Measurements from ENCODE around the gene OBSCN. TPM values are rescaled to one million over a fixed set of nuclear protein-coding genes. Genes with fewer than 3 reads are reported as not detected.

OBSCN gene, protein sequence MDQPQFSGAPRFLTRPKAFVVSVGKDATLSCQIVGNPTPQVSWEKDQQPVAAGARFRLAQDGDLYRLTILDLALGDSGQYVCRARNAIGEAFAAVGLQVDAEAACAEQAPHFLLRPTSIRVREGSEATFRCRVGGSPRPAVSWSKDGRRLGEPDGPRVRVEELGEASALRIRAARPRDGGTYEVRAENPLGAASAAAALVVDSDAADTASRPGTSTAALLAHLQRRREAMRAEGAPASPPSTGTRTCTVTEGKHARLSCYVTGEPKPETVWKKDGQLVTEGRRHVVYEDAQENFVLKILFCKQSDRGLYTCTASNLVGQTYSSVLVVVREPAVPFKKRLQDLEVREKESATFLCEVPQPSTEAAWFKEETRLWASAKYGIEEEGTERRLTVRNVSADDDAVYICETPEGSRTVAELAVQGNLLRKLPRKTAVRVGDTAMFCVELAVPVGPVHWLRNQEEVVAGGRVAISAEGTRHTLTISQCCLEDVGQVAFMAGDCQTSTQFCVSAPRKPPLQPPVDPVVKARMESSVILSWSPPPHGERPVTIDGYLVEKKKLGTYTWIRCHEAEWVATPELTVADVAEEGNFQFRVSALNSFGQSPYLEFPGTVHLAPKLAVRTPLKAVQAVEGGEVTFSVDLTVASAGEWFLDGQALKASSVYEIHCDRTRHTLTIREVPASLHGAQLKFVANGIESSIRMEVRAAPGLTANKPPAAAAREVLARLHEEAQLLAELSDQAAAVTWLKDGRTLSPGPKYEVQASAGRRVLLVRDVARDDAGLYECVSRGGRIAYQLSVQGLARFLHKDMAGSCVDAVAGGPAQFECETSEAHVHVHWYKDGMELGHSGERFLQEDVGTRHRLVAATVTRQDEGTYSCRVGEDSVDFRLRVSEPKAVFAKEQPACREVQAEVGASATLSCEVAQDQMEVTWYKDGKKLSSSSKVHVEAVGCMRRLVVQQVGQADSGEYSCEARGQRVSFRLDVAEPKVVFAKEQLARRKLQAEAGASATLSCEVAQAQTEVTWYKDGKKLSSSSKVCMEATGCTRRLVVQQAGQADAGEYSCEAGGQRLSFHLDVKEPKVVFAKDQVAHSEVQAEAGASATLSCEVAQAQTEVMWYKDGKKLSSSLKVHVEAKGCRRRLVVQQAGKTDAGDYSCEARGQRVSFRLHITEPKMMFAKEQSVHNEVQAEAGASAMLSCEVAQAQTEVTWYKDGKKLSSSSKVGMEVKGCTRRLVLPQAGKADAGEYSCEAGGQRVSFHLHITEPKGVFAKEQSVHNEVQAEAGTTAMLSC (N-terminal part only)
- polyA plus RNA-seq (2013, experiment 1 of 2; ENCODE audit: insufficient read length) = 5.3 TPM
- polyA plus RNA-seq (2013, experiment 2 of 2; ENCODE audit: insufficient read length) = 9.7 TPM

DNA sequence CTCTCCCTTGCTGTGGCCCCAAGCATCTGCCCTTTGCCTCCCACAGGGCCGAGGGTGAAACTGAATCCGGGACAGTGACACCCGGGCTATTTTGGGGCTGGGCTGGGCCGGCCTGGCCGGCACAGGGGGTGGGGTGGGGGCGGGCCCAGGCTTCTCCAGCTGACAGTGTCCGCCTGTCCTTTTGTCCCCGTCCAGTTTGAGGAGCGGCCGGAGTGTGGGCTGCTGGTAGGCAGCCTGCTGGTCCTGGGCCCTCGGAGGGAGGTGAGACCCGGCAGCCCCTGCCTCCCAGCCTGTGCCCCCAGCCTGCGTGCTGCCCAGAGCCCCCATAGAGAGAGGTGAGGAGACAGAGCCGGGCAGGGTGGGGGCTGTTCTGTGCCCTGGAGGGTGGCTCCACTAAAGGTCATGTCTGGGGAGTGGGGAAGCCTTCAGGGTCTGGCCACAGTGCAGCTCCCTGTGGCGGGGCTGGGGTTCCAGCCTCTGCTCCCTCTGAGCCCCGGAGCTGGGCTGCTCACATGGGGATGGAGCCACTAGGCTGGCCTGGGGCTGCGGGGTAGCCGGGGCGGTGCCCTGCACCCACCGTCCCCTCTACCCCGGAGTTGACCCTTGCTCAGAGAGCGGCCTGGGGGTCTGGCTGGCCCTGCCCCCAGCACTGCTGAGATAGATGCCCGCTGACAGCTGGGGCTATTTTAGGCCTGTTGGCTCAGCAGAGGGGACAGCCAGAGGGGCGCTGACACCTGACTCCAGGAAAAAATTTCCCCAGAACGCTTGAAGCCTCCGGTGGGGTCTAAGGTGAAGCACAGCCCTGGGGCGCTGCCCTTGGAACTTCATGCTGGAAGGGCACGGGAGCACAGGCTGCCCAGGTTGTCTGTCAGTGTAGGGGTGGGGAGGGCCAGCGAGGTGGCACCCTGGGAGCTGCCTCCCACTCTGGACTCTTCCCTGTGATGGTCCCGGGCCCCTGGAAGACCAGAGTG lies at the start of gene OBSCN:
Gene OBSCN, plus strand, starts transcription at position 194 of the 971 bp plus-strand sequence. CDS start 3,740 bp downstream, outside the sequence.
- no peak for DNase-seq

- no peak for DNase-seq
Observed at GRCh38 chr1:228158151-228159007, 49.5 kb upstream of the OBSCN start.

- DNase-seq = no peak
Observed at GRCh38 chr1:228159008-228159665, 48.7 kb upstream of the OBSCN start.

- DNase-seq = no peak
Observed at GRCh38 chr1:228160201-228160761, 47.6 kb upstream of the OBSCN start.

- DNase-seq = no peak
Observed at GRCh38 chr1:228161362-228161761, 46.5 kb upstream of the OBSCN start.

DNA sequence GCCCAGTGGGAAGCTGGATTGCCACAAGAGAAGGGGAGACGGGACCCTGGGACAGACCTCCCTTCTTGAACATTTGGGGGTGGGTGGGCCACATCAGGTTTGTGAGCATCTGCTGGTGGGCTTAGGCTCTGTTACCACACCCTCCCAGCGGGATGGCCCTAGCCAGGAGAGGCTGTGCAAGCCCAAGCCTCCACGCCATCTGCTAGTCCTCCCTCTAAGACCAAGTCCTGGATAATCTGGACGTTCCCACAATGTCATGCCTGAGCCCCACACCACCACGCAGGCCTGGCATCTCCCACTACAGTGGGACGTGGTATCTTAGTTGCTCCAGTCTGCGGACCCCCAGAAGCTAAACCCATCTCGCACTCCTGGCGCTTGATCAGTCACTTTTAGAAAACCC lies 46.0 kb upstream of the OBSCN start:
- no peak for DNase-seq

DNA sequence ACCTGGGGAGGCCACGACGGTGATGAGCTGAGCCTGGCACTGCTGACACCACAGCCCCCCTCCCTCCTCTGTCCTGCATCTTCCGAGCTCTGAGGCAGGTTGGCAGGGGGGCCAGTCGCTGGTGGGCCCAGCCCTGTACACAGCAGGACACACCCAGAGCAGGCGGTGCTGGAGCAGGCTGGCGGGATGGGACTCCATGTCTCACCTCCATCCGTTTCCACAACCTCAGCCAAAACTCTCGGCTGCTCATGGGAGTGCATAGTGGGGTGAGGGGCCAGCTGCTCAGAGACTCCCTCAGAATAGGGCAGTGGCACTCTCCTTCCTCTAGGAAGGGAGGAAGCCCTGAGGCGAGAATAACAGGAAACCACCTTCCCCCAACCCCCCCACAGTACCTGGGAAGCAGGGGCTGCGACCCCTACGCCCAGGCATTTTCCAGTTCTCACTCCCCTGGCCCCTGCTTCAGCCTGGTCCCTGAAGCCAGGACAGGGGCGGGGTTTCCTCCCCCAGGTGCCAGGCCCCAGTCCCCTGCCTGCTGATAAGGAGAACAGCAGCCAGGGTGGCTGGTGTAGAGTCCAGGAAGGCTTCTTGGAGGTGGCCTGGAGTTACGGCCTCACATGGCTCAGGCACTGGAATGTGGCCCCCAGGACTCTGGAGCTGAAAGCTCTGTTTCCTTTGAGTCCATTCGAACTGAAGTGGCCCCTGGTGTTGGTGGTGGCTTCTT lies 45.4 kb upstream of the OBSCN start:
- DNase-seq = peak; percentile 16

- peak; percentile 49 for DNase-seq
Observed at GRCh38 chr1:228163007-228163753, 44.7 kb upstream of the OBSCN start.

DNA sequence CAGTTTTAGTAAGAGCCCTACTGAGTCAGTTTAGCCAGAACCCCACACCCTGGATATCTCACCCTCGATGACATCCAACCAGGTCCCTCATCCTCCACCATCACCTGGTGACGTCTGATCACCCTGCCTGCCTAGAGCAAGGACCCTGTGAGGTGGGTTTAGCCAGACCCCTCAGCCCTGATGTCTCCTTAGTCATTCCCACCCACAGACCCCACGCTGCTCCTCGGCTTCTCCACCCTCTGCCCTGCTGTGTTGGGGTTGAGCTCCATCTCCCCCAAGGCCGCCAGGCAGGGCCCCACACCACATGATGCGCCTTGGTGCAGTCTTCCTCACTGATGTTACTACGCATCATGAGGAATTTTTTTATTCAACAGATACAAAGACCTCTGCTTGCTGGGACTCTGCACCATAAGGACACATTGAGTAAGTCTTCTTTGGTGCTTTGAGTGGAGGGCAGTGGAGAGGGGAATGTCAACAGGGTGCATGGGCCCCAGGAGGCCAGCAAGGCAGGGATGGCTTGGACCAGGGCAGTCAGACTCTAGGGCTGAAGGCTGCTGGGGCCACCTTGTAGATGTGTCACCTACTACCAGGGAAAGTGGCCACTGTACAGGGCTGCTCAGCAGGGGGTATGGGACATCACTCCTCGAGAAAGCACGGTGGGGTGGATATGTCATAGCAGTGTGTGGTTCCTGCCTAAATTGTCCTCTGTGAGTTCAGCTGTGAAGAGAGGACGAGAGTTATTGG lies 43.9 kb upstream of the OBSCN start:
- no peak for DNase-seq

DNA sequence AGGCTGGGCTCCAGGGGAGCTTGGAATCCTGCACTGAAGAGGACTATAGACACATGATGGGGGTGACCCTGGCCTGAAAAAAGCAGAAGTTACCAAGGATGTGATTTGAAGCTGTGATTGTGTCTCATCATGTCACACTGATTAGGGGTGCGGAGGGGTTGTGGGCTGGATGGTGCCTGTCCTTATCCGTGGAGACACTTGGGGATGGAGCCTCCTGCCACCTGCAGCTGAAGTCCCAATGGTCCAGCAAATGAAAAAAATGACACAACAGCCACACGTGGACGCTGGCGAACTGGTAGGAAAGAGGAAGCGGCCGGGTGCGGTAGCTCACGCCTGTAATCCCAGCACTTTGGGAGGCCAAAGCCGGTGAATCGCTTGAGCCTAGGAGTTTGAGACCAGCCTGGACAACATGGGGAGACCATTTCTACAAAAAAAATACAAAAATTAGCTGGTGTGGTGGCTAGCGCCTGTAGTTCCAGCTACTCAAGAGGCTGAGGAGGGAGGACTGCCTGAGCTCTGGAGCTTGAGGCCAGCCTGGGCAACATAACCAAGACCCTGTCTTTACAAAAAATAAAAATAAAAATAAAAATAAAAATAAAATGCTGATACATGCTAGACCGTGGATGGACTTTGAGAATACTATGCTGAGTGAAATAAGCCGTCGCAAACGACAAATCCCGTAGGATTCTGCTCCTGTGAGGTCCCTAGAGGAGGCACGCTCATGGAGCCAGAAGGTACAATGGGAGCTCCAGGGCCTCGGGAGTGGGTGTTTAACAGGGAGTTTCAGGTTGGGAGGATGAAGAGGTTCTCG lies 43.1 kb upstream of the OBSCN start:
- no peak for DNase-seq

- peak; percentile 99 for DNase-seq
Observed at GRCh38 chr1:228165372-228166169, 42.3 kb upstream of the OBSCN start, which contains the start of gene IBA57. Gene IBA57, plus strand, starts transcription at chr1:228165804. Its CDS starts 13 bp downstream, at chr1:228165817.

- DNase-seq = peak; percentile 68
Observed at GRCh38 chr1:228166170-228166936, 41.5 kb upstream of the OBSCN start.

GRCh38 chr1:228168563-228169270 lies 39.1 kb upstream of the OBSCN start:
- DNase-seq = no peak

DNA sequence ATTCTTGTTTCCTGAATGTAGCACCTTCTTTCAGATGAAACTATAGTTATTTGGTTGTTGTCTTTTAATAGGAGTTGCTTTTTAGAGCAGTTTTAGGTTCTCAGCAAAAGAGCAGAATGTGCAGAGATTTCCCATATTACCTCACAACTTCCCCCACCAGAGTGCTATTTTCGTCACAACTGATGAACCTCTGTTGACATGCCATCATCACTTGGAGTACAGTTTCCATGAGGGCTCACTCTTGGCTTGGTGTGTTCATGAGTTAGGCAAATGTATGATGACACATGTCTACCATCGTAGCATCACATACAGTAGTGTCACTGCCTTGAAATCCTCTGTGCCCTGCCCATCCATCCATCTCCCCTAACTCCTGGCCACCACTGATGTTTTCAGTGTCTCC lies 38.5 kb upstream of the OBSCN start:
- no peak for DNase-seq

Measured in fibroblast of skin of scalp (primary cell).